Measurements from ENCODE around the gene TRIM52. TPM values are rescaled to one million over a fixed set of nuclear protein-coding genes. Genes with fewer than 3 reads are reported as not detected.
A peak's percentile ranks its signal among the peaks of the same experiment; 100 is the strongest.

The TRIM52 gene
- total and polyA plus RNA-seq, 2 of the 13 experiments (the other 11 are each of a cell fraction or from before 2014, with no cell fraction given) = 7.2 to 11.6 TPM

- TF ChIP-seq DZIP1 (CRISPR knock-in tag; IDR thresholded peaks at IDR 0.05) (no peak; the same call in 1 of the 2 replicates), ATF6 (CRISPR knock-in tag; conservative IDR thresholded peaks at IDR 0.05) (no peak), NCOR1 (IDR thresholded peaks at IDR 0.05; ENCODE audit: borderline replicate concordance, low read length) (no peak), ZNF562 (CRISPR knock-in tag; IDR thresholded peaks at IDR 0.05; ENCODE audit: borderline replicate concordance) (no peak), ZNF614 (CRISPR knock-in tag; IDR thresholded peaks at IDR 0.05; ENCODE audit: borderline replicate concordance) (peak; percentile 80), LBX2 (CRISPR knock-in tag; IDR thresholded peaks at IDR 0.05; ENCODE audit: borderline replicate concordance) (0 out of 2 replicates have a peak, but pooled peaks have one; percentile 23), ZNF280B (CRISPR knock-in tag; IDR thresholded peaks at IDR 0.05; ENCODE audit: borderline replicate concordance) (no peak), SNAPC4 (CRISPR knock-in tag; IDR thresholded peaks at IDR 0.05) (no peak), ONECUT2 (CRISPR knock-in tag; IDR thresholded peaks at IDR 0.05) (no peak), ZNF549 (CRISPR knock-in tag; IDR thresholded peaks at IDR 0.05) (no peak), NFATC3 (CRISPR knock-in tag; IDR thresholded peaks at IDR 0.05) (no peak; the same call in 1 of the 2 replicates), ZFP41 (CRISPR knock-in tag; IDR thresholded peaks at IDR 0.05; ENCODE audit: borderline replicate concordance) (no peak), ZNF775 (CRISPR knock-in tag; IDR thresholded peaks at IDR 0.05; ENCODE audit: borderline replicate concordance) (no peak), BRF2 (CRISPR knock-in tag; IDR thresholded peaks at IDR 0.05) (no peak), BORCS8-MEF2B (CRISPR knock-in tag; IDR thresholded peaks at IDR 0.05) (peak; percentile 14; the same call in 1 of the 2 replicates)
Observed at GRCh38 chr5:181260720-181261319, at the start of gene TRIM52 (continued).

Data from HepG2 (cell line).